NCI-H2107 (cell line): ENCODE data around the gene KLF12.

Experiments used
- DNase-seq: peaks from one replicate; lab custom pipeline; 2025; lab: John Stamatoyannopoulos, UW

Gene KLF12

GRCh38 chr13:74103970-74104555, 30.1 kb downstream of the KLF12 start:
- DNase-seq, result no peak

GRCh38 chr13:74103196-74103595, 31.0 kb downstream of the KLF12 start:
- no peak for DNase-seq

- no peak for DNase-seq
Measured at GRCh38 chr13:74102691-74103090, 31.5 kb downstream of the KLF12 start.

GRCh38 chr13:74101436-74101835, 32.8 kb downstream of the KLF12 start:
- no peak for DNase-seq

- no peak for DNase-seq
Measured at GRCh38 chr13:74098077-74098476, 36.1 kb downstream of the KLF12 start.

- DNase-seq, result no peak
Measured at GRCh38 chr13:74097116-74097515, 37.1 kb downstream of the KLF12 start.

- no peak for DNase-seq
Measured at GRCh38 chr13:74093691-74094090, 40.5 kb downstream of the KLF12 start.

GRCh38 chr13:74092711-74093110, 41.5 kb downstream of the KLF12 start:
- DNase-seq, result no peak

- DNase-seq, result no peak
Measured at GRCh38 chr13:74090869-74091605, 43.2 kb downstream of the KLF12 start.

- DNase-seq, result no peak
Measured at GRCh38 chr13:74090397-74090796, 43.8 kb downstream of the KLF12 start.

GRCh38 chr13:74087357-74087756, 46.8 kb downstream of the KLF12 start:
- DNase-seq, result no peak
